Thoracic aorta (tissue), 2 donors: Measurements from ENCODE around the gene OSBP. TPM values are rescaled to one million over a fixed set of nuclear protein-coding genes. Genes with fewer than 3 reads are reported as not detected.
A peak's percentile ranks its signal among the peaks of the same experiment; 100 is the strongest.
"Not testable (repeated sequence)": the region's sequence is repeated elsewhere in the genome, so short reads cannot be mapped to it uniquely, and the experiment has no call there.

Experiments used
- ATAC-seq: fragments of 150-250 bp; one replicate; pipeline ENCODE4 v1.8.0; 2017; ENCODE audit warnings: low read depth; ENCODE audit not compliant: insufficient number of reproducible peaks, low FRiP score
- DNase-seq: peaks from one replicate; pipeline ENCODE4 v3.0.0-alpha.2; 2020; ENCODE audit warnings: low spot score
- H3K27ac ChIP-seq, 2 donors: fragments of 200-600 bp; sonication (generic); 1 replicate in 1 of 2; 2 replicates in 1 of 2; pipeline ENCODE4 v1.5.1; 2016; ENCODE audit warnings: mild to moderate bottlenecking in 2 of 2, moderate library complexity in 2 of 2
- H3K27me3 ChIP-seq: fragments of 200-600 bp; sonication (generic); replicated peaks from 2 replicates; pipeline ENCODE4 v1.6.0; 2016; ENCODE audit warnings: mild to moderate bottlenecking; ENCODE audit not compliant: insufficient read depth
- H3K36me3 ChIP-seq: fragments of 200-600 bp; sonication (generic); one replicate; pipeline ENCODE4 v1.5.1; 2016
- H3K4me1 ChIP-seq, 2 donors: fragments of 200-600 bp; sonication (generic); 1 replicate in 1 of 2; 2 replicates in 1 of 2; pipeline versions ENCODE4 v1.5.1 to v1.6.0; 2016; ENCODE audit warnings: low read depth in 2 of 2, mild to moderate bottlenecking in 1 of 2; ENCODE audit not compliant: control insufficient read depth in 1 of 2
- H3K4me3 ChIP-seq: fragments of 200-600 bp; sonication (generic); 2 replicates; pipeline ENCODE4 v1.5.1; 2016; ENCODE audit warnings: mild to moderate bottlenecking
- H3K9me3 ChIP-seq: fragments of 200-600 bp; sonication (generic); 2 replicates; pipeline ENCODE4 v1.5.1; 2016
- CTCF ChIP-seq: fragments of 200-600 bp; sonication (generic); IDR thresholded peaks from one replicate; pipeline ENCODE4 v1.5.1; 2019; ENCODE audit warnings: antibody characterized with exemption
- total RNA-seq, 2 donors: library from RNA; depleted of rRNA; stranded (reverse); fragments of >200 nt; gene quantifications; one replicate each; pipeline versions ENCODE4 v1.1.0 to v1.2.3, GENCODE V29; 2016

The OSBP gene
- total RNA-seq, 2 donors from 2014 or later, result 38.4 to 41.8 TPM

GRCh38 chr11:59550842-59551658 lies 64.5 kb downstream of the OSBP start:
- ATAC-seq, result peak; percentile 73
- Histone ChIP-seq H3K4me3 (peak overlapping the region; percentile 74), H3K27me3 (no peaks in the 10 kb centered on the region), H3K9me3 (no peaks in the 10 kb centered on the region), H3K4me1 (peaks cover 0 to 6% of the 10 kb centered on the region in 2 donors), H3K36me3 (no peaks in the 10 kb centered on the region), H3K27ac (peak overlapping the region; percentile 77 to 84)
- peak; percentile 64 for DNase-seq
- TF ChIP-seq CTCF, result no peak

DNA sequence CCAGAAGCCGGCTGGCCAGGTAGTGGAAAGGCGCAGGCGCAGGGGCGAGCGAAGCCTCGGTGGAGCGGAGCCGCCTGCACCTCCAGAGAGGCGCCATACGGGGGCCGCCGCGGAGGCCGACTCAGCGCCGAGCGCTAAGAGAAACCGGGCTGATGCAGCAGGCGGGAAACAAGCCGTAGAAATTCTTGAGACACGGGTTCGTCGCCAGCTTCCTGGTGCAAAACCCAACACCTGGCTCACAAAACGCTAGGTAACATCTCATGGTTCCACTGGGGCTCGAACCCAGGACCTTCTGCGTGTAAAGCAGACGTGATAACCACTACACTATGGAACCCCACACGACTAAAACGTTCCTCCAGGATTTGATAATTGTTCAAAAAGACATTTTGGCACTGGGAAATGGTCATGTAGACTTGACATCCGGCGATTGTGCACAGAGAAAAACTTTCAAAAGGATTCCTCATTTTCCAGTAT lies 65.2 kb downstream of the OSBP start:
- TF ChIP-seq CTCF, result peak; percentile 63
- peak; percentile 71 for ATAC-seq

GRCh38 chr11:59548309-59548656 lies 67.3 kb downstream of the OSBP start:
- H3K36me3 ChIP-seq, result no peaks in the 10 kb centered on the region

More for the DNA sequence above, 65.2 kb downstream of the OSBP start:
- no peaks in the 10 kb centered on the region for H3K4me1 ChIP-seq
- peak overlapping the region; percentile 74 for H3K4me3 ChIP-seq
- H3K9me3 ChIP-seq, result no peaks in the 10 kb centered on the region
- H3K36me3 ChIP-seq, result no peaks in the 10 kb centered on the region
- no peaks in the 10 kb centered on the region for H3K27me3 ChIP-seq
- DNase-seq, result peak; percentile 39
- H3K27ac ChIP-seq, result peak overlapping the region; percentile 77 to 84

DNA sequence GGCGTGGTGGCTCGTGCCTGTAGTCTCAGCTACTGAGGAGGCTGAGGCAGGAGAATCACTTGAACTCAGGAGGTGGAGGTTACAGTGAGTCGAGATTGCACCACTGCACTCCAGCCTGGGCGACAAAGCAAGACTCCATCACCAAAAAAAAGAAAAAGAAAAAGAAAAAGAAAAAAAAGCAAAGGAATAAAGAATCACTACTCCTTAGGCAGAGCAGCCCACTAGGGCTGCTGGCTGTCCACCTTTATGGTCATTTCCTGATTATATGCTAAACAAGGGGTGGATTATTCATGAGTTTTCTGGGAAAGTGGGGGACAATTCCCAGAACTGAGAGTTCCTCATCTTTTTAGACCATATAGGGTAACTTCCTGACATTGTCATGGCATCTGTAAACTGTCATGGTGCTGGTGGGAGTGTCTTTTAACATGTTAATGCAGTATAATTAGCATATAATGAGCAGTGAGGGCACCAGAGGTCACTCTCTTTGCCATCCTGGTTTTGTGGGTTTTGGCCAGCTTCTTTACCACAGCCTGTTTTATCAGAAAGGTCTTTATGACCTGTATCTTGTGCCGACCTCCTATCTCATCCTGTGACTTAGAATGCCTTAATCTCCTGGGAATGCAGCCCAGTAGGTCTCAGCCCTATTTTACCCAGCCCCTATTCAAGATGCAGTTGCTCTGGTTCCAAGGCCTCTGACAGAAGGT lies 67.8 kb downstream of the OSBP start:
- not testable (repeated sequence) for H3K27me3 ChIP-seq, H3K36me3 ChIP-seq, H3K9me3 ChIP-seq, H3K4me3 ChIP-seq, ATAC-seq, H3K4me1 ChIP-seq, DNase-seq, H3K27ac ChIP-seq

More at GRCh38 chr11:59548309-59548656, 67.3 kb downstream of the OSBP start:
- TF ChIP-seq CTCF, result no peak
- ATAC-seq, result no peak
- Histone ChIP-seq H3K27ac (no peak overlapping the region), H3K9me3 (no peaks in the 10 kb centered on the region), H3K27me3 (no peaks in the 10 kb centered on the region), H3K4me1 (no peaks in the 10 kb centered on the region), H3K4me3 (no peak overlapping the region)
- no peak for DNase-seq

DNA sequence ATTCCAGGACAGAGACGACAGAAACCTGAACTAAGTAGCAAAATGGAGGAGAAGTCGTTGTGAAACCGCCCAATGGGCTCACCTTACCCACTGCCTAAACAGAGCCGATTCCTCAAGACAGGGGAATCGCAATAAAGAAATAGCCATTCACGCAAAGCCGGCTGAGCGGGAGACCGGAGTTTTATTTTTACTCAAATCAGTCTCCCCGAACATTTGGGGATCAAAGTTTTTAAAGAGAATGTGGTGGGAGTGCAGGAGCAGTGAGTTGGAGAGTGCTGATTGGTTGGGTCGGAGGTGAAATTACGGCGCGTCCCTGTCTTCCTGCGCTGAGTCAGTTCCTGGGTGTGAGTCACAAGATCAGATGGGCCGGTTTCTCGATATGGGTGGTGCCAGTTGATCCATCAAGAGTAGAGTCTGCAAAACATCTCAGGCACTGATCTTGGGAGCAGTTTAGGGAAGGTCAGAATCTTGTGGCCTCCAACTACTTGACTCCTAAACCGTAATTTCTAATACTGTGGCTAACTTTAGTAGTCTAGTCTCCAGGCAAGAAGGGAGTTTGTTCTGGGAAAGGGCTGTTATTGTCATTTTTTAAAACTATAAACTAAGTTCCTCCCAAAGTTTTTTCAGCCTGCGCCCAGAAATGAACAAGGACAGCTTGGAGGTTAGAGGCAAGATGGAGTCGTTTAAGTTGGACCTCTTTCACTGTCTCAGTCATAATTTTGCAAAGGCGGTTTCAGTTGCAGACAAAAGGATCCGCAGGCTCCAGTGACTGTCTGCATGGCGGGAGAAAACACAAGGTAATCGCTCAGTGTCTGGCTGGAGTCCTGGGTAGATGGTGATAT lies 70.2 kb downstream of the OSBP start:
- Histone ChIP-seq H3K27me3 (no peaks in the 10 kb centered on the region), H3K9me3 (no peaks in the 10 kb centered on the region), H3K36me3 (no peaks in the 10 kb centered on the region), H3K4me1 (no peaks in the 10 kb centered on the region), H3K27ac (no peak overlapping the region), H3K4me3 (no peak overlapping the region)
- DNase-seq (no peak), ATAC-seq (no peak)
- TF ChIP-seq CTCF, result no peak
